Panc1 (cell line): ENCODE results near the gene ZFAND2B. TPM values are rescaled to one million over a fixed set of nuclear protein-coding genes. Genes with fewer than 3 reads are reported as not detected.

Experiments
- ATAC-seq: fragments of 200-7000 bp; cut with Tn5 transposase; 2 replicates; pipeline ENCODE4 v1.9.1; 2020; ENCODE audit warnings: mild to moderate bottlenecking, moderate library complexity
- BruUV-seq: library from RNA; stranded (reverse); fragments of 400-500 nt; replicated peaks from 2 replicates; lab custom pipeline; 2021; lab: Mats Ljungman, UMichigan
- CTCF ChIA-PET: fragments of 300-600 bp; sonication (Branson Sonifier 250); formaldehyde crosslinking; loops from one replicate; lab custom pipeline; 2022; ENCODE audit warnings: antibody characterized with exemption; lab: Charles Lee
- POLR2A ChIA-PET: fragments of 300-600 bp; sonication (Branson Sonifier 250); formaldehyde crosslinking; loops from one replicate; lab custom pipeline; 2022; ENCODE audit warnings: antibody characterized with exemption; lab: Charles Lee
- DNase-seq: peaks from one replicate; pipeline ENCODE4 v3.0.0-alpha.2; 2010; ENCODE audit warnings: low read depth, low spot score
- H3K27ac ChIP-seq: 2 replicates; pipeline ENCODE4 v1.5.1; 2011; ENCODE audit warnings: mild to moderate bottlenecking, low read length, inconsistent platforms
- H3K27me3 ChIP-seq: fragments of 200-500 bp; sonication (Bioruptor generic); 2 replicates; pipeline ENCODE4 v1.6.0; 2014; ENCODE audit warnings: low read length, inconsistent platforms; ENCODE audit not compliant: control insufficient read depth, insufficient read depth
- H3K36me3 ChIP-seq: fragments of 200-500 bp; sonication (Bioruptor generic); 2 replicates; pipeline ENCODE4 v1.5.1; 2014; ENCODE audit warnings: inconsistent platforms, mild to moderate bottlenecking, low read length, moderate library complexity; ENCODE audit not compliant: control insufficient read depth, insufficient read depth
- H3K4me1 ChIP-seq: 2 replicates; pipeline ENCODE4 v1.5.1; 2011; ENCODE audit warnings: inconsistent platforms, mild to moderate bottlenecking, low read length, moderate library complexity; ENCODE audit not compliant: control insufficient read depth, insufficient read depth
- H3K4me3 ChIP-seq, 2 experiments: 2 replicates each; pipeline ENCODE4 v1.5.1; 2011 to 2012; ENCODE audit warnings: low read depth in 2 of 2, low read length in 2 of 2, mild to moderate bottlenecking in 2 of 2, inconsistent platforms in 1 of 2, moderate library complexity in 1 of 2
- H3K9me3 ChIP-seq: fragments of 200-500 bp; sonication (Bioruptor generic); 2 replicates; pipeline ENCODE4 v1.5.1; 2014; ENCODE audit warnings: low read depth, mild to moderate bottlenecking, inconsistent platforms, low read length, moderate library complexity; ENCODE audit not compliant: control insufficient read depth, insufficient read depth
- POLR2AphosphoS5 ChIP-seq: IDR thresholded peaks from 2 replicates; pipeline ENCODE4 v1.6.1; 2012; ENCODE audit warnings: mild to moderate bottlenecking, low read depth, low read length, moderate library complexity
- SIN3A ChIP-seq: IDR thresholded peaks from 2 replicates; pipeline ENCODE4 v1.6.1; 2012; ENCODE audit warnings: low read depth, mild to moderate bottlenecking, low read length, moderate library complexity, borderline replicate concordance; ENCODE audit not compliant: insufficient read depth
- TCF7L2 ChIP-seq: IDR thresholded peaks from 2 replicates; pipeline ENCODE4 v1.6.1; 2011; ENCODE audit warnings: mild to moderate bottlenecking, low read depth, low read length, inconsistent platforms
- in situ Hi-C: cut with HindIII; loops from 2 replicates; pipeline ENCODE4 v1.10.0; 2016; ENCODE audit warnings: low sequenced_read_pairs, low pct_unique_long_range_greater_than_20kb
- intact Hi-C: fragments of 100-400 bp; cut with micrococcal nuclease; formaldehyde crosslinking; loops from one replicate; pipeline ENCODE4 v1.10.0; 2022; ENCODE audit not compliant: unreplicated experiment
- total RNA-seq: library from RNA; stranded (reverse); gene quantifications from one replicate; pipeline ENCODE4 v1.2.1, GENCODE V29; 2021; ENCODE audit not compliant: unreplicated experiment
- TF ChIP-seq, protein P1 (sequence below): fragments of 450-650 bp; IDR thresholded peaks from 2 replicates; pipeline ENCODE4 v1.5.1; 2017; ENCODE audit warnings: mild to moderate bottlenecking
- TF ChIP-seq, protein P2 (sequence below), 2 experiments: IDR thresholded peaks; 2 replicates each; pipeline ENCODE4 v1.6.1; 2011 to 2012; ENCODE audit warnings: low read depth in 2 of 2, control low read depth in 1 of 2, low read length in 1 of 2, mild to moderate bottlenecking in 1 of 2, moderate library complexity in 1 of 2; ENCODE audit not compliant: insufficient read depth in 1 of 2

The ZFAND2B gene
- total RNA-seq, 1 experiment from 2014 or later = 43.2 TPM

DNA sequence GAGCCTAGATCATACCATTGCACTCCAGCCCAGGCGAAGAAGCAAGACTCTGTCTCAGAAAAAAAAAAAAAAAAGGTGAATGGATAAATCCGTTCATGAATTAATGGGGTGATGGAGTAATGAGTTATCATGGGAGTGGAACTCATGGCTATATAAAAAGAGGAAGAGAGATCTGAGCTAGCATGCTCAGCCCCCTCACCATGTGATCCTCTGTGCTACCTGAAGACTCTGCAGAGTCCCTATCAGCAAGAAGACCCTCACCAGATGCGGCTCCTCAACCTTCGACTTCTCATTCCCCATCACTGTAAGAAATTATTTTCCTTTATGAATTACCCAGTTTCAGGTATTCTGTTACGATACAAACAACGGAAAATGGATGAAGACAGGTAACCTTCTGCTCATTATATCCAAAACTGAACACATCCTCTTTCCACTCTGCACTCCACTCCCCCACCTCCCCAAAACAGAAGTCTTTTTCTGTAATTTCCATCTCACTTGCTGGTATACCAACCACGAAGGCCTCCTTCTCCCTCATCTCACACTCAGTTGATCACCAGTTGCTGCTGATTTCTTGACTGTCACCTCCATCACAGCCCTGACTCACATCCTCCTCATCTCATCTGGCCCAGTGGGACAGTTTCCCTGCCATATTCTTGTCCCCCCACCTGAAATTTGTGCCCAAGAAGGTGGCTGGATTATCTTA, 19.7 kb upstream of the ZFAND2B start:
- Histone ChIP-seq H3K4me3 (no peak overlapping the region), H3K27ac (no peak overlapping the region), H3K36me3 (peaks cover 13% of the 10 kb centered on the region; the same call in 1 of the 2 replicates), H3K4me1 (no peaks in the 10 kb centered on the region), H3K27me3 (no peaks in the 10 kb centered on the region), H3K9me3 (no peaks in the 10 kb centered on the region)
- TF ChIP-seq, protein P1, sequence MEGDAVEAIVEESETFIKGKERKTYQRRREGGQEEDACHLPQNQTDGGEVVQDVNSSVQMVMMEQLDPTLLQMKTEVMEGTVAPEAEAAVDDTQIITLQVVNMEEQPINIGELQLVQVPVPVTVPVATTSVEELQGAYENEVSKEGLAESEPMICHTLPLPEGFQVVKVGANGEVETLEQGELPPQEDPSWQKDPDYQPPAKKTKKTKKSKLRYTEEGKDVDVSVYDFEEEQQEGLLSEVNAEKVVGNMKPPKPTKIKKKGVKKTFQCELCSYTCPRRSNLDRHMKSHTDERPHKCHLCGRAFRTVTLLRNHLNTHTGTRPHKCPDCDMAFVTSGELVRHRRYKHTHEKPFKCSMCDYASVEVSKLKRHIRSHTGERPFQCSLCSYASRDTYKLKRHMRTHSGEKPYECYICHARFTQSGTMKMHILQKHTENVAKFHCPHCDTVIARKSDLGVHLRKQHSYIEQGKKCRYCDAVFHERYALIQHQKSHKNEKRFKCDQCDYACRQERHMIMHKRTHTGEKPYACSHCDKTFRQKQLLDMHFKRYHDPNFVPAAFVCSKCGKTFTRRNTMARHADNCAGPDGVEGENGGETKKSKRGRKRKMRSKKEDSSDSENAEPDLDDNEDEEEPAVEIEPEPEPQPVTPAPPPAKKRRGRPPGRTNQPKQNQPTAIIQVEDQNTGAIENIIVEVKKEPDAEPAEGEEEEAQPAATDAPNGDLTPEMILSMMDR = no peak
- TF ChIP-seq TCF7L2 (no peak), SIN3A (no peak), POLR2AphosphoS5 (no peak)
- TF ChIP-seq, protein P2, sequence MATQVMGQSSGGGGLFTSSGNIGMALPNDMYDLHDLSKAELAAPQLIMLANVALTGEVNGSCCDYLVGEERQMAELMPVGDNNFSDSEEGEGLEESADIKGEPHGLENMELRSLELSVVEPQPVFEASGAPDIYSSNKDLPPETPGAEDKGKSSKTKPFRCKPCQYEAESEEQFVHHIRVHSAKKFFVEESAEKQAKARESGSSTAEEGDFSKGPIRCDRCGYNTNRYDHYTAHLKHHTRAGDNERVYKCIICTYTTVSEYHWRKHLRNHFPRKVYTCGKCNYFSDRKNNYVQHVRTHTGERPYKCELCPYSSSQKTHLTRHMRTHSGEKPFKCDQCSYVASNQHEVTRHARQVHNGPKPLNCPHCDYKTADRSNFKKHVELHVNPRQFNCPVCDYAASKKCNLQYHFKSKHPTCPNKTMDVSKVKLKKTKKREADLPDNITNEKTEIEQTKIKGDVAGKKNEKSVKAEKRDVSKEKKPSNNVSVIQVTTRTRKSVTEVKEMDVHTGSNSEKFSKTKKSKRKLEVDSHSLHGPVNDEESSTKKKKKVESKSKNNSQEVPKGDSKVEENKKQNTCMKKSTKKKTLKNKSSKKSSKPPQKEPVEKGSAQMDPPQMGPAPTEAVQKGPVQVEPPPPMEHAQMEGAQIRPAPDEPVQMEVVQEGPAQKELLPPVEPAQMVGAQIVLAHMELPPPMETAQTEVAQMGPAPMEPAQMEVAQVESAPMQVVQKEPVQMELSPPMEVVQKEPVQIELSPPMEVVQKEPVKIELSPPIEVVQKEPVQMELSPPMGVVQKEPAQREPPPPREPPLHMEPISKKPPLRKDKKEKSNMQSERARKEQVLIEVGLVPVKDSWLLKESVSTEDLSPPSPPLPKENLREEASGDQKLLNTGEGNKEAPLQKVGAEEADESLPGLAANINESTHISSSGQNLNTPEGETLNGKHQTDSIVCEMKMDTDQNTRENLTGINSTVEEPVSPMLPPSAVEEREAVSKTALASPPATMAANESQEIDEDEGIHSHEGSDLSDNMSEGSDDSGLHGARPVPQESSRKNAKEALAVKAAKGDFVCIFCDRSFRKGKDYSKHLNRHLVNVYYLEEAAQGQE (IDR thresholded peaks at IDR 0.05; ENCODE audit: insufficient read depth in 1 of 2, low read depth in 2 of 2, low read length in 1 of 2) = no peak
- DNase-seq = no peak
- in situ Hi-C loops (no loop called here), intact Hi-C loops (no loop called here)
- ChIA-PET CTCF (interaction anchor here (0.6 kb wide), 1 partner anchor 144 kb away, joined by 3 read pairs; no protein-coding TSS in a partner anchor), POLR2A (no interaction called here)
- BruUV-seq = no TSS peak
- peak; percentile 33 for ATAC-seq

DNA sequence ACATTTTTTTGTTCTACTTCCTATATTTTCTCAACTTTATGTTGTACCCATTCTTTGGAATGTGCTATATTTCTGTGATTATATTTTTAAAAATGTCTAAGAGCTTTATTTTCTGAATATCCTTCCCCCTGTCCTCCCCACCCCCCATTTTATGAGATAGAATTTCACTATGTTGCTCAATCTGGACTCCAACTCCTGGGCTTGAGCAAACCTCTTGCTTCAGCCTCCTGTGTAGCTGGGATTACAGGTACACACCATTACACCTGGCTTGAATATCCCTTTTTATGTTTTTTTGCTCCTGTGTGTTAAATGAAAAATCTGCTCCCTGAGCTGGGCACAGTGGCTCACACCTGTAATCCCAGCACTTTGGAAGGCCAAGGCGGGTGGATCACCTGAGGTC, 9.2 kb upstream of the ZFAND2B start:
- in situ Hi-C loops (no loop called here), intact Hi-C loops (no loop called here)
- Histone ChIP-seq H3K9me3 (no peaks in the 10 kb centered on the region), H3K4me1 (no peaks in the 10 kb centered on the region), H3K36me3 (no peaks in the 10 kb centered on the region), H3K27ac (no peak overlapping the region), H3K27me3 (no peaks in the 10 kb centered on the region), H3K4me3 (no peak overlapping the region)
- no peak for ATAC-seq
- no peak for DNase-seq
- ChIA-PET CTCF (interaction anchor here (0.7 kb wide), 1 partner anchor 28 kb away, joined by 9 read pairs; the partner anchor contains the start of gene SLC23A3), POLR2A (no interaction called here)
- TF ChIP-seq SIN3A = no peak
- TF ChIP-seq, protein P1 = no peak
- TF ChIP-seq TCF7L2 = no peak
- TF ChIP-seq POLR2AphosphoS5 = no peak
- TF ChIP-seq, protein P2 (IDR thresholded peaks at IDR 0.05; ENCODE audit: insufficient read depth in 1 of 2, low read depth in 2 of 2, low read length in 1 of 2) = no peak
- BruUV-seq = no TSS peak
